Activated naive CD8-positive, alpha-beta T cell treated with anti-CD3 and anti-CD28 coated beads for 36 hours (primary cell): ENCODE data around the gene STK33. TPM values are rescaled to one million over a fixed set of nuclear protein-coding genes. Genes with fewer than 3 reads are reported as not detected.

Source experiments
- DNase-seq: peaks from one replicate; pipeline ENCODE4 v3.0.0; 2021
- H3K27ac Mint-ChIP-seq: one replicate; pipeline ENCODE4 v1.8.0; 2022; ENCODE audit warnings: mild to moderate bottlenecking, moderate library complexity, mixed read lengths
- H3K27me3 Mint-ChIP-seq: one replicate; pipeline ENCODE4 v1.8.0; 2022; ENCODE audit warnings: mild to moderate bottlenecking, mixed read lengths
- H3K36me3 Mint-ChIP-seq: one replicate; pipeline ENCODE4 v1.8.0; 2021; ENCODE audit warnings: mild to moderate bottlenecking, mixed read lengths
- H3K4me1 Mint-ChIP-seq: one replicate; pipeline ENCODE4 v1.8.0; 2021; ENCODE audit warnings: mixed read lengths
- H3K4me3 Mint-ChIP-seq: one replicate; pipeline ENCODE4 v1.8.0; 2022; ENCODE audit warnings: mild to moderate bottlenecking, moderate library complexity, mixed read lengths
- H3K9me3 Mint-ChIP-seq: one replicate; pipeline ENCODE4 v1.8.0; 2022; ENCODE audit warnings: mixed read lengths
- total RNA-seq, 2 experiments: library from RNA; stranded (reverse); gene quantifications; one replicate each; pipeline ENCODE4 v1.2.3, GENCODE V29; 2021

STK33 gene
- total RNA-seq, 2 experiments from 2014 or later: 3.8 to 5.2 TPM

- H3K4me3 Mint-ChIP-seq: no peak overlapping the region
- DNase-seq: no peak
These were observed 206.9 kb downstream of the STK33 start for GRCh38 chr11:8387141-8387540.

GRCh38 chr11:8386134-8386864, 207.7 kb downstream of the STK33 start:
- Mint-ChIP-seq H3K4me3 (no peak overlapping the region), H3K36me3 (no peaks in the 10 kb centered on the region), H3K27me3 (no peaks in the 10 kb centered on the region), H3K4me1 (no peaks in the 10 kb centered on the region), H3K9me3 (no peaks in the 10 kb centered on the region), H3K27ac (no peak overlapping the region)
- DNase-seq: no peak

More at GRCh38 chr11:8387141-8387540, 206.9 kb downstream of the STK33 start:
- no peaks in the 10 kb centered on the region for H3K9me3 Mint-ChIP-seq
- H3K4me1 Mint-ChIP-seq: no peaks in the 10 kb centered on the region
- H3K27ac Mint-ChIP-seq: no peak overlapping the region
- no peaks in the 10 kb centered on the region for H3K27me3 Mint-ChIP-seq
- no peaks in the 10 kb centered on the region for H3K36me3 Mint-ChIP-seq

- H3K4me3 Mint-ChIP-seq: no peak overlapping the region
- no peak overlapping the region for H3K27ac Mint-ChIP-seq
- no peaks in the 10 kb centered on the region for H3K27me3 Mint-ChIP-seq
- no peaks in the 10 kb centered on the region for H3K4me1 Mint-ChIP-seq
- H3K36me3 Mint-ChIP-seq: no peaks in the 10 kb centered on the region
- DNase-seq: peak; percentile 6
- no peaks in the 10 kb centered on the region for H3K9me3 Mint-ChIP-seq
These were observed 209.7 kb downstream of the STK33 start for GRCh38 chr11:8384199-8384821.

GRCh38 chr11:8383627-8384026, 210.4 kb downstream of the STK33 start:
- no peaks in the 10 kb centered on the region for H3K36me3 Mint-ChIP-seq
- no peaks in the 10 kb centered on the region for H3K27me3 Mint-ChIP-seq
- no peak overlapping the region for H3K4me3 Mint-ChIP-seq
- no peaks in the 10 kb centered on the region for H3K4me1 Mint-ChIP-seq
- H3K27ac Mint-ChIP-seq: no peak overlapping the region
- no peaks in the 10 kb centered on the region for H3K9me3 Mint-ChIP-seq
- no peak for DNase-seq

- no peaks in the 10 kb centered on the region for H3K4me1 Mint-ChIP-seq
- no peaks in the 10 kb centered on the region for H3K27me3 Mint-ChIP-seq
- no peaks in the 10 kb centered on the region for H3K9me3 Mint-ChIP-seq
- no peaks in the 10 kb centered on the region for H3K36me3 Mint-ChIP-seq
- H3K4me3 Mint-ChIP-seq: no peak overlapping the region
- H3K27ac Mint-ChIP-seq: no peak overlapping the region
- no peak for DNase-seq
These were observed 210.8 kb downstream of the STK33 start for GRCh38 chr11:8383227-8383626.

- Mint-ChIP-seq H3K27ac (no peak overlapping the region), H3K36me3 (no peaks in the 10 kb centered on the region), H3K4me1 (no peaks in the 10 kb centered on the region), H3K9me3 (no peaks in the 10 kb centered on the region), H3K27me3 (no peaks in the 10 kb centered on the region), H3K4me3 (no peak overlapping the region)
- DNase-seq: no peak
These were observed 211.5 kb downstream of the STK33 start for GRCh38 chr11:8382436-8383053.

GRCh38 chr11:8381871-8382396, 212.1 kb downstream of the STK33 start:
- Mint-ChIP-seq H3K27ac (no peak overlapping the region), H3K4me1 (no peaks in the 10 kb centered on the region), H3K9me3 (no peaks in the 10 kb centered on the region), H3K27me3 (peaks cover 1% of the 10 kb centered on the region), H3K36me3 (no peaks in the 10 kb centered on the region), H3K4me3 (no peak overlapping the region)
- no peak for DNase-seq

GRCh38 chr11:8381343-8381742, 212.7 kb downstream of the STK33 start:
- no peaks in the 10 kb centered on the region for H3K36me3 Mint-ChIP-seq
- peaks cover 5% of the 10 kb centered on the region for H3K27me3 Mint-ChIP-seq
- H3K27ac Mint-ChIP-seq: no peak overlapping the region
- H3K9me3 Mint-ChIP-seq: no peaks in the 10 kb centered on the region
- DNase-seq: no peak
- no peak overlapping the region for H3K4me3 Mint-ChIP-seq
- H3K4me1 Mint-ChIP-seq: no peaks in the 10 kb centered on the region

GRCh38 chr11:8375932-8376331, 218.1 kb downstream of the STK33 start:
- Mint-ChIP-seq H3K27ac (no peak overlapping the region), H3K27me3 (peaks cover 5% of the 10 kb centered on the region), H3K9me3 (no peaks in the 10 kb centered on the region), H3K36me3 (no peaks in the 10 kb centered on the region), H3K4me3 (no peak overlapping the region), H3K4me1 (no peaks in the 10 kb centered on the region)
- DNase-seq: no peak

GRCh38 chr11:8375460-8375859, 218.6 kb downstream of the STK33 start:
- no peaks in the 10 kb centered on the region for H3K4me1 Mint-ChIP-seq
- H3K36me3 Mint-ChIP-seq: no peaks in the 10 kb centered on the region
- H3K27ac Mint-ChIP-seq: no peak overlapping the region
- H3K9me3 Mint-ChIP-seq: no peaks in the 10 kb centered on the region
- DNase-seq: no peak
- no peak overlapping the region for H3K4me3 Mint-ChIP-seq
- H3K27me3 Mint-ChIP-seq: peaks cover 5% of the 10 kb centered on the region

- no peak overlapping the region for H3K4me3 Mint-ChIP-seq
- peaks cover 5% of the 10 kb centered on the region for H3K27me3 Mint-ChIP-seq
- no peaks in the 10 kb centered on the region for H3K9me3 Mint-ChIP-seq
- H3K27ac Mint-ChIP-seq: no peak overlapping the region
- no peaks in the 10 kb centered on the region for H3K4me1 Mint-ChIP-seq
- no peak for DNase-seq
- no peaks in the 10 kb centered on the region for H3K36me3 Mint-ChIP-seq
These were observed 219.3 kb downstream of the STK33 start for GRCh38 chr11:8374716-8375115.

- Mint-ChIP-seq H3K4me3 (no peak overlapping the region), H3K4me1 (no peaks in the 10 kb centered on the region), H3K27me3 (peaks cover 5% of the 10 kb centered on the region), H3K36me3 (no peaks in the 10 kb centered on the region), H3K9me3 (no peaks in the 10 kb centered on the region), H3K27ac (no peak overlapping the region)
- no peak for DNase-seq
These were observed 220.3 kb downstream of the STK33 start for GRCh38 chr11:8373519-8374432.

- no peak overlapping the region for H3K27ac Mint-ChIP-seq
- H3K4me3 Mint-ChIP-seq: no peak overlapping the region
- H3K36me3 Mint-ChIP-seq: no peaks in the 10 kb centered on the region
- H3K9me3 Mint-ChIP-seq: no peaks in the 10 kb centered on the region
- no peaks in the 10 kb centered on the region for H3K4me1 Mint-ChIP-seq
- no peak for DNase-seq
- peaks cover 5% of the 10 kb centered on the region for H3K27me3 Mint-ChIP-seq
These were observed 221.2 kb downstream of the STK33 start for GRCh38 chr11:8372641-8373381.

- no peaks in the 10 kb centered on the region for H3K4me1 Mint-ChIP-seq
- no peak overlapping the region for H3K27ac Mint-ChIP-seq
- no peaks in the 10 kb centered on the region for H3K36me3 Mint-ChIP-seq
These were observed 222.5 kb downstream of the STK33 start for GRCh38 chr11:8371516-8371884.

More at GRCh38 chr11:8371516-8371884, 222.5 kb downstream of the STK33 start:
- no peaks in the 10 kb centered on the region for H3K9me3 Mint-ChIP-seq
- no peak for DNase-seq
- no peak overlapping the region for H3K4me3 Mint-ChIP-seq
- H3K27me3 Mint-ChIP-seq: no peaks in the 10 kb centered on the region
